Naive B cell (primary cell): ENCODE results near the gene TPST1. TPM values are rescaled to one million over a fixed set of nuclear protein-coding genes. Genes with fewer than 3 reads are reported as not detected.
A peak's percentile ranks its signal among the peaks of the same experiment; 100 is the strongest.
"Not testable (repeated sequence)": the region's sequence is repeated elsewhere in the genome, so short reads cannot be mapped to it uniquely, and the experiment has no call there.

Experiments used
- ATAC-seq, 2 donors: fragments of 150-1000 bp; cut with Tn5 transposase; 2 replicates each; pipeline ENCODE4 v1.10.0; 2021; ENCODE audit warnings: low read depth in 2 of 2, mild to moderate bottlenecking in 2 of 2, moderate library complexity in 2 of 2
- DNase-seq: peaks from one replicate; pipeline ENCODE4 v3.0.0; 2022
- H3K27ac Mint-ChIP-seq, 6 donors: one replicate each; pipeline ENCODE4 v1.8.0; 2020 to 2022; ENCODE audit warnings: mild to moderate bottlenecking in 6 of 6, mixed read lengths in 6 of 6, moderate library complexity in 5 of 6, inconsistent platforms in 2 of 6
- H3K27me3 Mint-ChIP-seq, 3 donors: one replicate each; pipeline ENCODE4 v1.8.0; 2021 to 2022; ENCODE audit warnings: mixed read lengths in 3 of 3, mild to moderate bottlenecking in 1 of 3
- H3K36me3 Mint-ChIP-seq, 2 donors: one replicate each; pipeline ENCODE4 v1.8.0; 2020 to 2022; ENCODE audit warnings: mixed read lengths in 2 of 2, inconsistent platforms in 1 of 2, mild to moderate bottlenecking in 1 of 2
- H3K4me1 Mint-ChIP-seq, 3 donors: one replicate each; pipeline ENCODE4 v1.8.0; 2020 to 2022; ENCODE audit warnings: mixed read lengths in 3 of 3, inconsistent platforms in 1 of 3, mild to moderate bottlenecking in 1 of 3, moderate library complexity in 1 of 3
- H3K4me3 Mint-ChIP-seq, 8 donors: one replicate each; pipeline ENCODE4 v1.8.0; 2020 to 2022; ENCODE audit warnings: mild to moderate bottlenecking in 8 of 8, mixed read lengths in 8 of 8, moderate library complexity in 8 of 8, inconsistent platforms in 2 of 8
- H3K9me3 Mint-ChIP-seq, 7 donors: one replicate each; pipeline ENCODE4 v1.8.0; 2020 to 2022; ENCODE audit warnings: mixed read lengths in 7 of 7, mild to moderate bottlenecking in 5 of 7, inconsistent platforms in 2 of 7, moderate library complexity in 1 of 7
- polyA plus RNA-seq, 6 donors: library from polyadenylated mRNA; unstranded; fragments of 300-500 nt; fragmentation: Illumina TruSeq; gene quantifications; one replicate each; pipeline ENCODE4 v1.2.3, GENCODE V29; 2021; ENCODE audit warnings: low read depth in 6 of 6

Gene TPST1
- polyA plus RNA-seq, 6 donors from 2014 or later, result 20.6 to 47.4 (median 30.9) TPM

- no peak for ATAC-seq
- Mint-ChIP-seq H3K4me3 (no peak overlapping the region), H3K27me3 (no peaks in the 10 kb centered on the region), H3K9me3 (peaks cover 0 to 3% (median 0%) of the 10 kb centered on the region in 7 donors), H3K36me3 (peaks cover 3 to 4% of the 10 kb centered on the region in 2 donors), H3K4me1 (peaks cover 15 to 40% (median 27%) of the 10 kb centered on the region in 3 donors), H3K27ac (no peak overlapping the region)
- no peak for DNase-seq
These were observed 108.9 kb downstream of the TPST1 start for GRCh38 chr7:66313886-66314568.

- DNase-seq, result no peak
- H3K27ac Mint-ChIP-seq, result peak overlapping the region in 2 of 6 donors; percentile 53 to 57
- peaks cover 15 to 35% (median 22%) of the 10 kb centered on the region in 3 donors for H3K4me1 Mint-ChIP-seq
These were observed 110.1 kb downstream of the TPST1 start for GRCh38 chr7:66315192-66315591.

GRCh38 chr7:66319407-66319979 lies 114.4 kb downstream of the TPST1 start:
- DNase-seq, result no peak
- peaks cover 3 to 30% (median 23%) of the 10 kb centered on the region in 7 donors for H3K9me3 Mint-ChIP-seq
- H3K4me3 Mint-ChIP-seq, result peak overlapping the region in 1 of 8 donors; percentile 12
- peaks cover 22 to 33% of the 10 kb centered on the region in 2 donors for H3K36me3 Mint-ChIP-seq
- H3K27me3 Mint-ChIP-seq, result no peaks in the 10 kb centered on the region
- no peak overlapping the region for H3K27ac Mint-ChIP-seq
- peaks cover 2 to 9% (median 8%) of the 10 kb centered on the region in 3 donors for H3K4me1 Mint-ChIP-seq
- no peak for ATAC-seq

More at GRCh38 chr7:66315192-66315591, 110.1 kb downstream of the TPST1 start:
- Mint-ChIP-seq H3K4me3 (no peak overlapping the region), H3K27me3 (no peaks in the 10 kb centered on the region), H3K9me3 (peaks cover 0 to 7% (median 4%) of the 10 kb centered on the region in 7 donors), H3K36me3 (peaks cover 4 to 15% of the 10 kb centered on the region in 2 donors)
- ATAC-seq, result no peak

- no peak overlapping the region for H3K27ac Mint-ChIP-seq
- H3K27me3 Mint-ChIP-seq, result no peaks in the 10 kb centered on the region
- peaks cover 0 to 7% (median 6%) of the 10 kb centered on the region in 3 donors for H3K4me1 Mint-ChIP-seq
- H3K9me3 Mint-ChIP-seq, result peaks cover 3 to 30% (median 23%) of the 10 kb centered on the region in 7 donors
- no peak overlapping the region for H3K4me3 Mint-ChIP-seq
- ATAC-seq, result no peak
- peaks cover 27 to 33% of the 10 kb centered on the region in 2 donors for H3K36me3 Mint-ChIP-seq
- DNase-seq, result no peak
These were observed 116.1 kb downstream of the TPST1 start for GRCh38 chr7:66321283-66321682.

- no peak for DNase-seq
- Mint-ChIP-seq H3K27ac (no peak overlapping the region), H3K4me1 (peaks cover 0 to 7% (median 6%) of the 10 kb centered on the region in 3 donors), H3K9me3 (peaks cover 3 to 30% (median 23%) of the 10 kb centered on the region in 7 donors), H3K36me3 (peaks cover 33% of the 10 kb centered on the region in 2 donors), H3K4me3 (no peak overlapping the region), H3K27me3 (no peaks in the 10 kb centered on the region)
- no peak for ATAC-seq
These were observed 118.1 kb downstream of the TPST1 start for GRCh38 chr7:66323114-66323796.

GRCh38 chr7:66324985-66325384 lies 119.9 kb downstream of the TPST1 start:
- not testable (repeated sequence) for H3K27ac Mint-ChIP-seq, DNase-seq, ATAC-seq, H3K4me3 Mint-ChIP-seq, H3K27me3 Mint-ChIP-seq, H3K4me1 Mint-ChIP-seq
- H3K36me3 Mint-ChIP-seq, result peaks cover 20 to 30% of the 10 kb centered on the region in 2 donors
- peaks cover 3 to 25% (median 20%) of the 10 kb centered on the region in 7 donors for H3K9me3 Mint-ChIP-seq

- no peak for DNase-seq
- H3K9me3 Mint-ChIP-seq, result peaks cover 2 to 11% (median 9%) of the 10 kb centered on the region in 7 donors
- H3K4me3 Mint-ChIP-seq, result no peak overlapping the region
These were observed 121.5 kb downstream of the TPST1 start for GRCh38 chr7:66326501-66327215.

GRCh38 chr7:66330961-66331360 lies 125.8 kb downstream of the TPST1 start:
- peaks cover 13 to 16% of the 10 kb centered on the region in 2 donors for H3K36me3 Mint-ChIP-seq
- no peaks in the 10 kb centered on the region for H3K4me1 Mint-ChIP-seq
- no peak overlapping the region for H3K27ac Mint-ChIP-seq
- H3K9me3 Mint-ChIP-seq, result peaks cover 0 to 15% (median 8%) of the 10 kb centered on the region in 7 donors
- no peak for DNase-seq
- no peak for ATAC-seq
- no peak overlapping the region for H3K4me3 Mint-ChIP-seq
- H3K27me3 Mint-ChIP-seq, result no peaks in the 10 kb centered on the region

More at GRCh38 chr7:66326501-66327215, 121.5 kb downstream of the TPST1 start:
- ATAC-seq, result no peak
- Mint-ChIP-seq H3K27ac (peak overlapping the region in 1 of 6 donors; percentile 3), H3K4me1 (peaks cover 0 to 6% (median 5%) of the 10 kb centered on the region in 3 donors), H3K27me3 (no peaks in the 10 kb centered on the region), H3K36me3 (peaks cover 11 to 22% of the 10 kb centered on the region in 2 donors)

GRCh38 chr7:66331883-66332282 lies 126.7 kb downstream of the TPST1 start:
- Mint-ChIP-seq H3K27ac (no peak overlapping the region), H3K27me3 (no peaks in the 10 kb centered on the region), H3K4me1 (no peaks in the 10 kb centered on the region), H3K4me3 (no peak overlapping the region), H3K36me3 (peaks cover 15 to 22% of the 10 kb centered on the region in 2 donors), H3K9me3 (peaks cover 7 to 23% (median 16%) of the 10 kb centered on the region in 7 donors)
- ATAC-seq (no peak), DNase-seq (no peak)

- Mint-ChIP-seq H3K9me3 (peaks cover 7 to 32% (median 19%) of the 10 kb centered on the region in 7 donors), H3K27ac (no peak overlapping the region), H3K27me3 (no peaks in the 10 kb centered on the region), H3K36me3 (peaks cover 17 to 24% of the 10 kb centered on the region in 2 donors), H3K4me3 (no peak overlapping the region), H3K4me1 (no peaks in the 10 kb centered on the region)
- no peak for DNase-seq
- ATAC-seq, result no peak
These were observed 128.3 kb downstream of the TPST1 start for GRCh38 chr7:66333443-66333842.

- no peak overlapping the region for H3K4me3 Mint-ChIP-seq
- no peaks in the 10 kb centered on the region for H3K27me3 Mint-ChIP-seq
- no peak for DNase-seq
- no peak for ATAC-seq
- H3K36me3 Mint-ChIP-seq, result peaks cover 30 to 35% of the 10 kb centered on the region in 2 donors
- no peak overlapping the region for H3K27ac Mint-ChIP-seq
- no peaks in the 10 kb centered on the region for H3K4me1 Mint-ChIP-seq
- peaks cover 12 to 47% (median 31%) of the 10 kb centered on the region in 7 donors for H3K9me3 Mint-ChIP-seq
These were observed 130.2 kb downstream of the TPST1 start for GRCh38 chr7:66335318-66335717.

- Mint-ChIP-seq H3K36me3 (peaks cover 29 to 35% of the 10 kb centered on the region in 2 donors), H3K4me3 (no peak overlapping the region), H3K27me3 (no peaks in the 10 kb centered on the region), H3K4me1 (no peaks in the 10 kb centered on the region), H3K27ac (peak overlapping the region in 1 of 6 donors; percentile 76), H3K9me3 (peaks cover 12 to 52% (median 35%) of the 10 kb centered on the region in 7 donors)
- no peak for DNase-seq
- no peak for ATAC-seq
These were observed 131.6 kb downstream of the TPST1 start for GRCh38 chr7:66336760-66337159.

GRCh38 chr7:66339141-66339540 lies 134.0 kb downstream of the TPST1 start:
- Mint-ChIP-seq H3K4me1 (no peaks in the 10 kb centered on the region), H3K36me3 (peaks cover 27 to 29% of the 10 kb centered on the region in 2 donors), H3K4me3 (no peak overlapping the region), H3K27me3 (no peaks in the 10 kb centered on the region), H3K27ac (no peak overlapping the region), H3K9me3 (peaks cover 12 to 52% (median 35%) of the 10 kb centered on the region in 7 donors)
- no peak for ATAC-seq
- DNase-seq, result no peak
